SK-N-SH treated with all-trans-retinoic acid at 6 μM for 48 hours (cell line): ENCODE data around the gene NCAN.

Experiments
- ATAC-seq: fragments of 200-7000 bp; cut with Tn5 transposase; 3 replicates; pipeline ENCODE4 v1.9.1; 2020; ENCODE audit warnings: mild to moderate bottlenecking, moderate library complexity
- ARNTL ChIP-seq: fragments of 450-650 bp; formaldehyde crosslinking; IDR thresholded peaks from 2 replicates; pipeline ENCODE4 v1.5.0; 2020; ENCODE audit warnings: low read depth, mild to moderate bottlenecking, moderate library complexity, borderline replicate concordance
- CREB5 ChIP-seq: fragments of 250-450 bp; sonication (Bioruptor Pico); IDR thresholded peaks from 2 replicates; pipeline ENCODE4 v1.5.1; 2020; ENCODE audit warnings: low read depth, mild to moderate bottlenecking, moderate library complexity
- CSDC2 ChIP-seq: fragments of 250-450 bp; sonication (Bioruptor Pico); IDR thresholded peaks from 2 replicates; pipeline ENCODE4 v1.5.0; 2020; ENCODE audit warnings: mild to moderate bottlenecking, moderate library complexity
- ESRRG ChIP-seq: fragments of 250-450 bp; sonication (Bioruptor Pico); IDR thresholded peaks from 2 replicates; pipeline ENCODE4 v1.6.1; 2021; ENCODE audit warnings: mild to moderate bottlenecking
- GLIS3 ChIP-seq: fragments of 250-450 bp; sonication (Bioruptor Pico); IDR thresholded peaks from 2 replicates; pipeline ENCODE4 v1.5.0; 2020; ENCODE audit warnings: mild to moderate bottlenecking, moderate library complexity
- ISL1 ChIP-seq: fragments of 250-450 bp; sonication (Bioruptor Pico); IDR thresholded peaks from 2 replicates; pipeline ENCODE4 v2.1.2; 2022; ENCODE audit warnings: mild to moderate bottlenecking, moderate library complexity
- OSR1 ChIP-seq: fragments of 250-450 bp; sonication (Bioruptor Pico); IDR thresholded peaks from 2 replicates; pipeline ENCODE4 v1.8.0; 2022; ENCODE audit warnings: moderate library complexity, mild to moderate bottlenecking, inconsistent platforms
- POU6F1 ChIP-seq: fragments of 250-450 bp; sonication (Bioruptor Pico); IDR thresholded peaks from 2 replicates; pipeline ENCODE4 v1.8.0; 2021; ENCODE audit warnings: low read depth, mild to moderate bottlenecking, moderate library complexity, borderline replicate concordance
- RARB ChIP-seq: fragments of 250-450 bp; sonication (Bioruptor Pico); IDR thresholded peaks from 2 replicates; pipeline ENCODE4 v1.8.0; 2021; ENCODE audit warnings: mild to moderate bottlenecking, moderate library complexity
- SNAI2 ChIP-seq: fragments of 250-450 bp; sonication (Bioruptor Pico); IDR thresholded peaks from 2 replicates; pipeline ENCODE4 v1.5.0; 2020; ENCODE audit warnings: mild to moderate bottlenecking, moderate library complexity
- TCF4 ChIP-seq: fragments of 250-450 bp; sonication (Bioruptor Pico); IDR thresholded peaks from 2 replicates; pipeline ENCODE4 v1.8.0; 2021; ENCODE audit warnings: mild to moderate bottlenecking, moderate library complexity, borderline replicate concordance
- TSHZ2 ChIP-seq: fragments of 250-450 bp; sonication (Bioruptor Pico); IDR thresholded peaks from 2 replicates; pipeline ENCODE4 v1.5.0; 2020; ENCODE audit warnings: mild to moderate bottlenecking, moderate library complexity
- ZC3H10 ChIP-seq: fragments of 250-450 bp; sonication (Bioruptor Pico); IDR thresholded peaks from 2 replicates; pipeline ENCODE4 v1.5.1; 2021; ENCODE audit warnings: mild to moderate bottlenecking, moderate library complexity
- ZFP3 ChIP-seq: fragments of 250-450 bp; sonication (Bioruptor Pico); IDR thresholded peaks from 2 replicates; pipeline ENCODE4 v1.5.0; 2020; ENCODE audit warnings: mild to moderate bottlenecking, moderate library complexity
- ZFP30 ChIP-seq: fragments of 450-650 bp; formaldehyde crosslinking; IDR thresholded peaks from 2 replicates; pipeline ENCODE4 v1.5.0; 2022; ENCODE audit warnings: mild to moderate bottlenecking, moderate library complexity
- ZNF70 ChIP-seq: fragments of 450-650 bp; formaldehyde crosslinking; IDR thresholded peaks from 2 replicates; pipeline ENCODE4 v1.5.0; 2020; ENCODE audit warnings: mild to moderate bottlenecking, moderate library complexity
- ZNF8 ChIP-seq: fragments of 450-650 bp; formaldehyde crosslinking; IDR thresholded peaks from 2 replicates; pipeline ENCODE4 v1.5.0; 2020; ENCODE audit warnings: mild to moderate bottlenecking, moderate library complexity

The NCAN gene

GRCh38 chr19:19212916-19213315 lies 1.2 kb downstream of the NCAN start:
- ATAC-seq, result no peak
- no peak for TF ChIP-seq ZNF8 (CRISPR knock-in tag)
- TF ChIP-seq TSHZ2 (CRISPR knock-in tag), result no peak
- no peak for TF ChIP-seq ESRRG (CRISPR knock-in tag)

- ATAC-seq, result no peak
- no peak for TF ChIP-seq TCF4 (CRISPR knock-in tag)
- TF ChIP-seq ZNF70 (CRISPR knock-in tag), result no peak
- no peak for TF ChIP-seq ISL1
- no peak for TF ChIP-seq ZFP3 (CRISPR knock-in tag)
- no peak for TF ChIP-seq POU6F1 (CRISPR knock-in tag)
- no peak for TF ChIP-seq TSHZ2 (CRISPR knock-in tag)
- no peak for TF ChIP-seq RARB
- TF ChIP-seq ZC3H10 (CRISPR knock-in tag), result no peak
- no peak for TF ChIP-seq ARNTL (CRISPR knock-in tag)
- TF ChIP-seq ESRRG (CRISPR knock-in tag), result no peak
- TF ChIP-seq SNAI2 (CRISPR knock-in tag), result no peak
- TF ChIP-seq CREB5 (CRISPR knock-in tag), result no peak
- TF ChIP-seq, all 23 proteins: peak for 0
Observed at GRCh38 chr19:19213426-19214158, 1.8 kb downstream of the NCAN start.

GRCh38 chr19:19214159-19214490 lies 2.4 kb downstream of the NCAN start:
- TF ChIP-seq SNAI2 (CRISPR knock-in tag) (no peak), ISL1 (no peak), GLIS3 (CRISPR knock-in tag) (no peak), TCF4 (CRISPR knock-in tag) (no peak), ZFP30 (CRISPR knock-in tag) (no peak), CSDC2 (CRISPR knock-in tag) (no peak)
- no peak for ATAC-seq

- TF ChIP-seq ZNF70 (CRISPR knock-in tag), result no peak
- 0 out of 2 replicates have a peak, but pooled peaks have one; percentile 32 for TF ChIP-seq CSDC2 (CRISPR knock-in tag)
- TF ChIP-seq OSR1 (CRISPR knock-in tag), result no peak
- peak; percentile 73 for ATAC-seq
Observed at GRCh38 chr19:19214892-19215291, 3.1 kb downstream of the NCAN start.

- no peak for ATAC-seq
- TF ChIP-seq ARNTL (CRISPR knock-in tag) (no peak), ZNF8 (CRISPR knock-in tag) (no peak), SNAI2 (CRISPR knock-in tag) (no peak)
Observed at GRCh38 chr19:19215792-19216191, 4.0 kb downstream of the NCAN start.
